GM19463 (cell line): Measurements from ENCODE around the gene DTL.
"Not testable (repeated sequence)": the region's sequence is repeated elsewhere in the genome, so short reads cannot be mapped to it uniquely, and the experiment has no call there.

ENCODE experiments used
- ATAC-seq: cut with Tn5 transposase; IDR thresholded peaks from one replicate; pipeline ENCODE4 v1.9.1; 2021; ENCODE audit warnings: mild to moderate bottlenecking, moderate library complexity; ENCODE audit not compliant: unreplicated experiment

The DTL gene

GRCh38 chr1:212035123-212035834, at the start of gene DTL, which contains the start of gene INTS7:
Gene DTL (plus strand): TSS chr1:212035748. CDS start chr1:212035891, 143 bp downstream.
Gene INTS7 (minus strand): TSS chr1:212035557. CDS start chr1:212035437, 120 bp downstream.
- peak; percentile 78 for ATAC-seq

DNA sequence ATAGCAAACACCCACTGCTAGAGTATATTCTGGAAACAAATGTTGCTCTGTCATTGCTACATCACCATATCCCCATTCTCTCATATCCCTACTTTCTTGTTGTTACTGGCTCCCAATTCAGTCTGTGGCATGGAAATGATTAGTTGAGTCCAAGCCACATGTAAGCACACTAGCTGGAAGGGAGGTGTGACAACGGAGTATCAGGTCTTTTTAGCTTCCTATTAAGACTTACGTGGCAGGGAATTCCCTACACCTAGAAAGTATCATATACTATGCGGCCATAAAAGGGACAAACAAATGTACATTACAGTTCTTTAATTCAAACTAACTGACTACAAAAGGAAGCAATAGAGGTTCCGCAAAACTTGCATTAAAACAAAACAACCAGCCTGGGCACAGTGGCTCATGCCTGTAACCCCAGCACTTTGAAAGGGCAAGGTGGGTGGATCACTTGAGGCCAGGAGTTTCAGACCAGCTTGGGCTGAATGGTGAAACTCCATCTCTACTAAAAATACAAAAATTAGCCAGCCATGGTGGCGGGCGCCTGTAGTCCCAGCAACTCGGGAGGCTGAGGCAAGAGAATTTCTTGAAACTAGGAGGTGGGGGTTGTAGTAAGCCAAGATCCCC, 48.8 kb upstream of the DTL start:
- ATAC-seq = no peak

GRCh38 chr1:211991695-211992094, 43.9 kb upstream of the DTL start:
- ATAC-seq = no peak

DNA sequence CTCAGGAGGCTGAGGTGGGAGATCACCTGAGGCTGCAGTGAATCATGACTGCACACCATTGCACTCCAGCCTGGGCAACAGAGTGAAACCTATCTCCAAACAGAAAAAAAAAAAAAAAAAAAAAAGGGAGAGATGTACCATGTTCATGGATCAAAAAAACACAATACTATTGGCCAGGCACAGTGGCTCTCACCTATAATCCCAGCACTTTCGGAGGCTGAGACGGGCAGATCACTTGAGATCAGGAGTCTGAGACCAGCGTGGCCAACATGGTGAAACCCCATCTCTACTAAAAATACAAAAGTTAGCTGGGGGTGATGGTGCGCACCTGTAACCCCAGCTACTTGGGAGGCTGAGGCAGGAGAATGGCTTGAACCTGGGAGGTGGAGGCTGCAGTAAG, 38.1 kb upstream of the DTL start:
- ATAC-seq = not testable (repeated sequence)

DNA sequence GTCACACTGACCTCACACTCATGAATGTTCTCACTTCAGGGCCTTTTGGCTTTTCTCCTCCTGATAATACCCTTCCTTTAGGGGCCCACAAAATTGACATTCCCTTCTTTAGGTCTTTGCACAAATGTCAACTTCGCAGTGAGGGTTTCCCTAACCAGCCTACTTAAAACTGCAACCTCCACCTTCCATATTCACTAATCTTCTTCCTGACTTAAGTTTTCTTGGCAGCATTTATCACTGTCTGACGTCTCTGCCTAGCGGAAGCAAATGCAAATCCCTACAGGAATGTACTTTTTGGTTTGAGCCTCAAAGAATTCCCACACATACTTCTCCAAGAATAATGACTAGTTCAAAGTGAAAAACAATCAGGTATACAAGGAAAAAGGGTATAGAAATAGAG, 33.0 kb upstream of the DTL start:
- ATAC-seq = no peak

DNA sequence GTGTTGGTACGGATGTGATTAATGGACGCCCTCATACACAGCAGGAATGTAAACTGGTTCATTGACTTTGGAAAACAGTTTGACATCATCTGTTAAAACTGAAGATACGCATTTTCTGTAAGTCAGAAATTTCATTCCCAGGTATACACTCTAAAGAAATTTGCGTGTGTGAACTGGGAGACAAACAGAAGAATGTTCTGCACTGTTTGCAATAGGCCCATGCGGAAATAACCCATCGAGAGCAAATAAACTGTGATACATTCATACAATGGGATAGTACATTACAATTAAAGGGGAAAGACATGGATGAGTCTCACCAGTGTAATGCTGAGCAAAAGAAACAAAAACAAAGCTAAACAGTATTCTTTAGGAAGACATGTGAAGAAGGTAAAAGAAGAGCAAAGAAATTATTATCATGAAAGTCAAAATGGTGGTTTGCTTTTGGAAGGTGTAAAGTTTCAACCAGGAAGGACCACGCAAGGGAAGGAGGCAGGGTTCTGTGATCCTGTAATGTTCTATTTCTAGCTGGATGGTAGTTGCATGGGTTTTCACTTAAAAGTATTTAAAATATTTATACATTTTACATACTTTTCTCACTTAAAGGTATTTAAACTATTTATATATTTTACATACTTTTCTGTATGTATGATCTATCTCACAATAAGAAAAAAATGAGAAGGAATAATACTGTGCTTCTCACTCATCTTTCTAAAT, 30.5 kb upstream of the DTL start:
- no peak for ATAC-seq

- no peak for ATAC-seq
Measured at GRCh38 chr1:212007178-212007577, 28.4 kb upstream of the DTL start.

DNA sequence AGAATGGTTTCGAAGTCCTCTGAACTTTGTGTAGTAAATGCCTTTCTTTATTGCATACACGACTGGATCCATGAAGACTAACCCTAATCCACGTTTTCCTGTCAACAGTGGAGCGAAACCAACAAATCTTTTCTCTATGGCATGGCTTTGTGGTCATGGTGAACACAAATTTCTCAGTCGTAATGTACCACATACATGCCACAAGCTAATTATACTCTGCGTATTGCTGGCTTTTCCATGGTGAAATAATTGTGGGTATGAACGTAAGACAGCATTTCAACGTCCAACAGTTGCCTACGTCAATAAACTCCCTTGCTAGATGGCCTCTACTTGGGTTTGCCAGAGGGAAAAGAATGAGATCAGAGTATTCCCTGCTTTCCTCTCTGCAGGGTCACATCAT, 27.7 kb upstream of the DTL start:
- ATAC-seq = no peak

- ATAC-seq = no peak
Measured at GRCh38 chr1:212009561-212009960, 26.0 kb upstream of the DTL start.

GRCh38 chr1:212010004-212010403, 25.5 kb upstream of the DTL start:
- ATAC-seq = no peak

DNA sequence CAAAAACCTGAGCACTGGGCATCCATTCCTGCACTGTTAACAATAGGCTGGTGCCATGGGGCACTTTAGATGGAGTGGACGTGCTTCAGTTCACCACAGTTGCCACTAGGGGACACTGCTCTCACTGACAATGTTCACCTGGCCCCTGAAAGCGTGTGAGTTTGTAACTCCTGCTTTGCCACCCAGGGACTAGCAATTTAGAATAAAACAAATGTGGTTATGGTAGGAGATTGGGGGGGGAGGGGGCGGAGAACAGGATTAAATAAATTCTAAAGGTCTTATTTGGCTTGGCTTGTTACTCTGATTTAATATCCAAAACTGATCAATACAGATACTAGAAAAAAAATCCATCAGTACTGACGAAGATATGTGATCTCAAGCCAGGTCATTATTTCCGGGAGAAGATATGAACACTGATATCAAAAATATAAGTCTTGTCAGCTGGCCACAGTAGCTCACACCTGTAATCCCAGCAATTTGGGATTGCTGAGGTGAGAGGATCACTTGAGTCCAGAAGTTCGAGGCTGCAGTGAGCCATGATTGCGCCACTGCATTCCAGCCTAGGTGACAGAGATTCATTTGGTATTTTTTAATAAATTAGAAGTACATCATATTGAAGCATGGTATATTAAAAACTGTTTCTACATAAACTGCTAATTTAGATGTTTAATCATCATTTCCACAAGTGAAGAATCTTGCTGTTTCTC, 23.4 kb upstream of the DTL start:
- ATAC-seq = peak; percentile 96

GRCh38 chr1:212013672-212014071, 21.9 kb upstream of the DTL start:
- ATAC-seq = no peak

- ATAC-seq = no peak
Measured at GRCh38 chr1:212020975-212021374, 14.6 kb upstream of the DTL start.

DNA sequence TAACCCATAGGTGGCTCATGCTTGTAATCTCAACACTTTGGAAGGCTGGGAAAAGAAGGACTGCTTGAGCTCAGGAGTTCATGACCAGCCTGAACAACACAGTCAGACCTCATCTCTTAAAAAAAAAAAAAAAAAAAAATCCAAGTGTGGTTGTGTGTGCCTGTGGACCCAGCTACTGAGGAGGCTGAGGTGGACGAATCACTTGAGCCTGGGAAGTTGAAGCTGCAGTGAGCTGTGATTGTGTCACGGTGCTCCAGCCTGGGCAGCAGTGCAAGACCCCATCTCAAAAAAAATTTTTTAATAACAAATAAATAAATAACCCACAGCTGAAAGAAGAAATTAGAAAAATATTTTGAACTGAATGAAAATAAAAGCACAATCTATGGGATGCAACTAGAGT, 14.0 kb upstream of the DTL start:
- ATAC-seq = no peak

- not testable (repeated sequence) for ATAC-seq
Measured at GRCh38 chr1:212022908-212023307, 12.6 kb upstream of the DTL start.

DNA sequence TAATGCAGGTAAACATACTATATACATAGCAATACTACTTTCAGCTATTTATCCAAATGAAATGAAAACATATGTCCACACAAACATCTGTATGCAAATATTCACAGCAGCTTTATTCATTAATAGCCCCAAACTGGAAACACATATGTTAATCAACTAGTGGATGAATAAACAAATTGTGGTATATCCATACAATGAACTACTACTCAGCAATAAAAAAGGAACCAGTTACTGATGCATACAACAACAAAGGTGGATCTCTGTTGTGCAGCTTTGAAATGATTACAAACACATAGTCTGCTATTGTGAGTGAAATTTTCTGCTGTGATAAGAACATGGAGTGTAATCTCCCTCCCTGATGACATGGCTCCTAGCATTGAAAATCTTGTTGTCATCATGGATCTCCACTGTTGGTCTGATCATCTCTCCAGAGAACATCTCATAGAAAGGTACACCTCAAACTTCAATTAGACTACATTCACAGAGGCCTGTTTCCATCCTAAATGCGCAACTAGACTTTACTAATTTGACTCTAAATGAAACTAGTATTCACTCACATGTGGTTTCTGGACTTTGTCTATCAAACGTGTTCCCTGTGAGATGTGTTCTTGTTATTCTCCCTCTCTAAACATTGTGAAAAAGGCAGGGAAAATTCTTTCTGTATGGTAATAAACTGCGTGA, 10.9 kb upstream of the DTL start:
- no peak for ATAC-seq

- ATAC-seq = not testable (repeated sequence)
Measured at GRCh38 chr1:212027727-212028126, 7.8 kb upstream of the DTL start.

DNA sequence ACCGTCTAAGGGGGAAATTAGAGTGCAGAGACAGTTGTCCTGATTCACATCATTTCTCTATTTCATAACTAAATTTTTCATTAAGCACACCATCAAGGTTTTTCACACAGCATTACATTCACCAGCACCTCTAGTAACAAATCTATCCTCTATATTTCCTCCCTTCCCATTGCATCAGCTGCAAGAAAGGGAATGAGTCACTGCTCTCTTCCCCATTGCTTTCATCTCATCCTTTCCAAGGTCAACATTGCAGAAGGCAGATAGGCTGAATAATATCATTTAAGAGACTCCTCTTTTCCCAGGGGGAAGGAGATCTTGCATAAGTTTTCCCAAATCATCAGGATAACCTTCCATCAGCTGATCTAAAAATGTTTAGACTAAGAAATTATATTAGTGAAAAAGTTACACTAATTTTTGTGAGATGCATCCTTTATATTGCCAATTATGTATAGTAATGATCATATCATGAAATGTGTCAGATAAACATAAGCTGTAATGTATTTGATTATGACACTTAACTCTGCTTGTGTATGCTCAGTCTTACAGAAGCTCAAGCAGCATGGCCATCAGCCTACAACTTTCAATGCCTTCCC, 4.5 kb upstream of the DTL start:
- ATAC-seq = no peak

- peak; percentile 4 for ATAC-seq
Measured at GRCh38 chr1:212034516-212035122, 929 bp upstream of the DTL start.
